Nephron (organoid): ENCODE data around the gene DERL2.

Experiments used
- H3K27ac Mint-ChIP-seq, 3 experiments: 2 replicates each; pipeline ENCODE4 v1.8.0; 2020; ENCODE audit warnings: mixed read lengths in 3 of 3, mild to moderate bottlenecking in 2 of 3, moderate library complexity in 1 of 3
- H3K27me3 Mint-ChIP-seq: 2 replicates; pipeline ENCODE4 v1.8.0; 2021; ENCODE audit warnings: low read depth, mild to moderate bottlenecking, moderate library complexity, mixed read lengths
- H3K36me3 Mint-ChIP-seq: 2 replicates; pipeline ENCODE4 v1.8.0; 2020; ENCODE audit warnings: low read depth, mixed read lengths
- H3K4me1 Mint-ChIP-seq: 2 replicates; pipeline ENCODE4 v1.8.0; 2020; ENCODE audit warnings: mixed read lengths
- H3K4me3 Mint-ChIP-seq, 3 experiments: 2 replicates each; pipeline ENCODE4 v1.8.0; 2020; ENCODE audit warnings: mild to moderate bottlenecking in 3 of 3, mixed read lengths in 3 of 3, moderate library complexity in 2 of 3
- H3K9me3 Mint-ChIP-seq: 2 replicates; pipeline ENCODE4 v1.8.0; 2020; ENCODE audit warnings: mixed read lengths
- CTCF ChIP-seq, 3 experiments: fragments of 200-600 bp; sonication (generic); IDR thresholded peaks; one replicate each; pipeline ENCODE4 v1.5.0; 2021; ENCODE audit warnings: antibody characterized with exemption in 3 of 3; ENCODE audit not compliant: unreplicated experiment in 3 of 3

The DERL2 gene

GRCh38 chr17:5485270-5486205 lies at the start of gene DERL2:
DERL2 (minus strand) TSS chr17:5486178; CDS start chr17:5486161, 17 bp downstream.
- Mint-ChIP-seq H3K4me1 (peaks cover 19% of the 10 kb centered on the region), H3K36me3 (peaks cover 65% of the 10 kb centered on the region)
- no peak for TF ChIP-seq CTCF (IDR thresholded peaks at IDR 0.05; ENCODE audit: unreplicated experiment in 3 of 3)

GRCh38 chr17:5535436-5535835 lies 49.5 kb upstream of the DERL2 start:
- no peak overlapping the region for H3K27ac Mint-ChIP-seq
- H3K4me3 Mint-ChIP-seq: no peak overlapping the region
- H3K27me3 Mint-ChIP-seq: no peaks in the 10 kb centered on the region
- H3K4me1 Mint-ChIP-seq: no peaks in the 10 kb centered on the region
- TF ChIP-seq CTCF (IDR thresholded peaks at IDR 0.05; ENCODE audit: unreplicated experiment in 3 of 3): no peak
- H3K36me3 Mint-ChIP-seq: no peaks in the 10 kb centered on the region
- H3K9me3 Mint-ChIP-seq: no peaks in the 10 kb centered on the region

More at GRCh38 chr17:5485270-5486205, at the start of gene DERL2:
- Mint-ChIP-seq H3K4me3 (peak within 1 kb of the TSS; percentile 94 to 98 (median 96)), H3K27me3 (no peaks in the 10 kb centered on the region), H3K27ac (peak within 1 kb of the TSS; percentile 96 to 100 (median 99)), H3K9me3 (no peaks in the 10 kb centered on the region)

GRCh38 chr17:5533486-5534315 lies 47.7 kb upstream of the DERL2 start:
- H3K4me1 Mint-ChIP-seq: peaks cover 12% of the 10 kb centered on the region
- H3K27me3 Mint-ChIP-seq: no peaks in the 10 kb centered on the region
- H3K36me3 Mint-ChIP-seq: no peaks in the 10 kb centered on the region
- peaks cover 3% of the 10 kb centered on the region for H3K9me3 Mint-ChIP-seq
- peak overlapping the region in 2 of 3 experiments; percentile 50 to 54 for H3K4me3 Mint-ChIP-seq
- peak overlapping the region in 2 of 3 experiments; percentile 38 to 56 for H3K27ac Mint-ChIP-seq
- no peak for TF ChIP-seq CTCF (IDR thresholded peaks at IDR 0.05; ENCODE audit: unreplicated experiment in 3 of 3)

GRCh38 chr17:5532581-5532980 lies 46.6 kb upstream of the DERL2 start:
- Mint-ChIP-seq H3K9me3 (peaks cover 3% of the 10 kb centered on the region), H3K27ac (peak overlapping the region in 1 of 3 experiments; percentile 1), H3K4me3 (no peak overlapping the region), H3K27me3 (no peaks in the 10 kb centered on the region), H3K36me3 (no peaks in the 10 kb centered on the region), H3K4me1 (peaks cover 23% of the 10 kb centered on the region)
- TF ChIP-seq CTCF (IDR thresholded peaks at IDR 0.05; ENCODE audit: unreplicated experiment in 3 of 3): no peak

GRCh38 chr17:5531085-5531418 lies 45.1 kb upstream of the DERL2 start:
- Mint-ChIP-seq H3K27me3 (no peaks in the 10 kb centered on the region), H3K9me3 (peaks cover 3% of the 10 kb centered on the region), H3K4me1 (peaks cover 39% of the 10 kb centered on the region), H3K27ac (peak overlapping the region; percentile 76 to 95 (median 87)), H3K4me3 (peak overlapping the region; percentile 39 to 74 (median 67)), H3K36me3 (no peaks in the 10 kb centered on the region)
- TF ChIP-seq CTCF (IDR thresholded peaks at IDR 0.05; ENCODE audit: unreplicated experiment in 3 of 3): no peak
